ENCODE measurements around the gene BRMS1.
"Not testable (repeated sequence)": the region's sequence is repeated elsewhere in the genome, so short reads cannot be mapped to it uniquely, and the experiment has no call there.

Gene BRMS1

GRCh38 chr11:66362481-66363147, 17.7 kb upstream of the BRMS1 start:
- DNase-seq: no peak

- DNase-seq: no peak
Observed at GRCh38 chr11:66361502-66361941, 16.6 kb upstream of the BRMS1 start.

- DNase-seq: no peak
Observed at GRCh38 chr11:66360406-66361073, 15.6 kb upstream of the BRMS1 start.

- no peak for DNase-seq
Observed at GRCh38 chr11:66359662-66360087, 14.8 kb upstream of the BRMS1 start.

GRCh38 chr11:66350560-66351235, 5.8 kb upstream of the BRMS1 start:
- not testable (repeated sequence) for DNase-seq

- DNase-seq: no peak
Observed at GRCh38 chr11:66349084-66349386, 4.1 kb upstream of the BRMS1 start.

GRCh38 chr11:66347425-66348276, 2.7 kb upstream of the BRMS1 start, which contains the start of gene B4GAT1:
Gene B4GAT1 (minus strand): TSS chr11:66347629. CDS start chr11:66347545, 84 bp downstream.
- DNase-seq: peak; percentile 98

GRCh38 chr11:66346476-66347424, 1.8 kb upstream of the BRMS1 start:
- DNase-seq: no peak

GRCh38 chr11:66345316-66345649, 379 bp upstream of the BRMS1 start:
- DNase-seq: no peak

GRCh38 chr11:66343176-66343575, 1.7 kb downstream of the BRMS1 start:
- no peak for DNase-seq

GRCh38 chr11:66341502-66342126, 3.3 kb downstream of the BRMS1 start:
- DNase-seq: no peak

GRCh38 chr11:66340596-66341501, 4.1 kb downstream of the BRMS1 start:
- DNase-seq: no peak

GRCh38 chr11:66339686-66340483, 5.0 kb downstream of the BRMS1 start:
- no peak for DNase-seq

- no peak for DNase-seq
Observed at GRCh38 chr11:66339162-66339675, 5.7 kb downstream of the BRMS1 start.

GRCh38 chr11:66338276-66339161, 6.4 kb downstream of the BRMS1 start:
- no peak for DNase-seq

- peak; percentile 38 for DNase-seq
Observed at GRCh38 chr11:66337103-66337899, 7.6 kb downstream of the BRMS1 start.
